Measurements from ENCODE around the gene RILP. TPM values are rescaled to one million over a fixed set of nuclear protein-coding genes. Genes with fewer than 3 reads are reported as not detected.
"Not testable (repeated sequence)": the region's sequence is repeated elsewhere in the genome, so short reads cannot be mapped to it uniquely, and the experiment has no call there.

Gene RILP
- total and polyA plus RNA-seq, 2 donors (not counting 1 experiment from before 2014, with no cell fraction given), result 7.4 to 12.4 TPM

DNA sequence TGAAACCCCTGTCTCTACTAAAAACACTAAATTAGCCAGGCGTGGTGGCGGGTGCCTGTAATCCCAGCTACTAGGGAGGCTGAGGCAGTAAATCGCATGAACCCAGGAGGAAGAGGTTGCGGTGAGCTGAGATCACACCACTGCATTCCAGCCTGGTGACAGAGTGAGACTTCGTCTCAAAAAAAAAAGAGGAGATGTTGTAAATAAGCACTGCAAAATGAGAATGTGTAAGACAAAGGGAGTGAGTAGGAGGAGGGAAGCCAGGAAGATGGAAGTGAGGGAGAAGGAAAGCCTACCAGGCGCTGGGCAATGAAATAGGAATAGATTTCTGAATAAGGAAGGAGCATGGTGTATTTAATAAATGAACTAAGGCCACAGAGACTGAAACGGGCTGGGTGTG lies 43.7 kb upstream of the RILP start:
- Histone ChIP-seq H3K79me2 (ENCODE audit: control insufficient read depth, insufficient read depth, low read length) (no peaks in the 10 kb centered on the region), H3K9me3 (ENCODE audit: control insufficient read depth, insufficient read depth, low read depth, low read length) (no peaks in the 10 kb centered on the region), H3K9ac (ENCODE audit: insufficient read depth, low read length) (no peak overlapping the region), H3K36me3 (ENCODE audit: control insufficient read depth, insufficient read depth, low read length) (no peaks in the 10 kb centered on the region), H2AFZ (ENCODE audit: low read length) (no peak overlapping the region), H3K4me1 (ENCODE audit: control insufficient read depth, extremely low read depth, insufficient read depth, low read length) (no peaks in the 10 kb centered on the region), H3K27me3 (ENCODE audit: control insufficient read depth, insufficient read depth, low read length) (no peaks in the 10 kb centered on the region), H3K27ac (ENCODE audit: insufficient read depth, low read length) (no peak overlapping the region), H3K4me3 (replicated peaks in 1 of 4; ENCODE audit: control extremely low read depth in 1 of 4, insufficient read depth in 1 of 4, low read depth in 3 of 4, low read length in 4 of 4) (no peak overlapping the region), H3K4me2 (ENCODE audit: extremely low read depth, insufficient read depth, low read length) (no peak overlapping the region), H4K20me1 (ENCODE audit: control insufficient read depth, extremely low read depth, insufficient read depth, low read length) (no peaks in the 10 kb centered on the region)
- TF ChIP-seq, protein P1, sequence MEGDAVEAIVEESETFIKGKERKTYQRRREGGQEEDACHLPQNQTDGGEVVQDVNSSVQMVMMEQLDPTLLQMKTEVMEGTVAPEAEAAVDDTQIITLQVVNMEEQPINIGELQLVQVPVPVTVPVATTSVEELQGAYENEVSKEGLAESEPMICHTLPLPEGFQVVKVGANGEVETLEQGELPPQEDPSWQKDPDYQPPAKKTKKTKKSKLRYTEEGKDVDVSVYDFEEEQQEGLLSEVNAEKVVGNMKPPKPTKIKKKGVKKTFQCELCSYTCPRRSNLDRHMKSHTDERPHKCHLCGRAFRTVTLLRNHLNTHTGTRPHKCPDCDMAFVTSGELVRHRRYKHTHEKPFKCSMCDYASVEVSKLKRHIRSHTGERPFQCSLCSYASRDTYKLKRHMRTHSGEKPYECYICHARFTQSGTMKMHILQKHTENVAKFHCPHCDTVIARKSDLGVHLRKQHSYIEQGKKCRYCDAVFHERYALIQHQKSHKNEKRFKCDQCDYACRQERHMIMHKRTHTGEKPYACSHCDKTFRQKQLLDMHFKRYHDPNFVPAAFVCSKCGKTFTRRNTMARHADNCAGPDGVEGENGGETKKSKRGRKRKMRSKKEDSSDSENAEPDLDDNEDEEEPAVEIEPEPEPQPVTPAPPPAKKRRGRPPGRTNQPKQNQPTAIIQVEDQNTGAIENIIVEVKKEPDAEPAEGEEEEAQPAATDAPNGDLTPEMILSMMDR (conservative IDR thresholded peaks at IDR 0.05 in 1 of 2, IDR thresholded peaks at IDR 0.05 in 1 of 2; ENCODE audit: low read depth in 1 of 2, low read length in 2 of 2), result no peak
- no peak for TF ChIP-seq EZH2 (IDR thresholded peaks at IDR 0.05; ENCODE audit: low read length, missing control alignments)
- peak in 1 of 2 donors; percentile 40 for DNase-seq (ENCODE audit: low read depth in 2 of 2)

DNA sequence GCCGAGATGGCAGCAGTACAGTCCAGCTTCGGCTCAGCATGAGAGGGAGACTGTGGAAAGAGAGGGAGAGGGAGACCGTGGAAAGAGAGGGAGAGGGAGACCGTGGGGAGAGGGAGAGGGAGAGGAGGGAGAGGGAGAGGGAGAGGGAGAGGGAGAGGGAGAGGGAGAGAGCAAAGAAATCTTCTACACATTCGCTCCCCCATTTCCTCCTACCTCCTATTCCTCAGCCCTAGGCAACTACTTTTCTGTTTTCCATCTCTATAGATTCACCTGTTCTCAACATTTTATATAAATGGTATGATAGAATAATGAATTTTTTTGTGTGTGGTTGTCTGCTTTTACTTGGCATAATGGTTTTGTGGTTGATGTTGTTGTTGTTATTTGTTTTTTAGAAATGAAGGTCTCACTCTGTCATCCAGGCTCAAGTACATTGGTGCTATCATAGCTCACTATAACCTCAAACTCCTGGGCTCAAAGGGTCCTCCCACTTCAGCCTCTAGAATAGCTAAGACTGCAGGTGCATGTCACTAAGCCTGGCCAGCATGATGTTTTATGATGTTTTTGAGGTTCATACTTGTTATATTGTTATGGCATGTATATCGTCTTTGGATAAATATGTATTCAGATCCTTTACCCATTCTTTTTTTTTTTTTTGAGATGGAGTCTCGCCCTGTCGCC lies 41.0 kb upstream of the RILP start:
- H2AFZ ChIP-seq (ENCODE audit: low read length), result no peak overlapping the region

DNA sequence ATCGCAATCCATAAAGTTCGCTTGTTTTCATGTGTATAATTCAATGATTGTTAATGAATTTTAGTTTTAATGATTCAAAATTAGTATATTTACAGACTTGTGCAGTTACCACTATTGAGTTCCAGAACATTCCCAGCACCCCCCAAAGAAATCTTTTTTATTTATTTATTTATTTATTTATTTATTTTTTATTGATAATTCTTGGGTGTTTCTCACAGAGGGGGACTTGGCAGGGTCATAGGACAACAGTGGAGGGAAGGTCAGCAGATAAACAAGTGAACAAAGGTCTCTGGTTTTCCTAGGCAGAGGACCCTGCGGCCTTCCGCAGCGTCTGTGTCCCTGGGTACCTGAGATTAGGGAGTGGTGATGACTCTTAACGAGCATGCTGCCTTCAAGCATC lies 38.7 kb upstream of the RILP start:
- H4K20me1 ChIP-seq (ENCODE audit: control insufficient read depth, extremely low read depth, insufficient read depth, low read length); H3K9ac ChIP-seq (ENCODE audit: insufficient read depth, low read length); H3K9me3 ChIP-seq (ENCODE audit: control insufficient read depth, insufficient read depth, low read depth, low read length); H3K27ac ChIP-seq (ENCODE audit: insufficient read depth, low read length); H3K4me1 ChIP-seq (ENCODE audit: control insufficient read depth, extremely low read depth, insufficient read depth, low read length); H3K4me3 ChIP-seq (replicated peaks in 1 of 4; ENCODE audit: control extremely low read depth in 1 of 4, insufficient read depth in 1 of 4, low read depth in 3 of 4, low read length in 4 of 4); H3K27me3 ChIP-seq (ENCODE audit: control insufficient read depth, insufficient read depth, low read length); H2AFZ ChIP-seq (ENCODE audit: low read length); H3K4me2 ChIP-seq (ENCODE audit: extremely low read depth, insufficient read depth, low read length); H3K36me3 ChIP-seq (ENCODE audit: control insufficient read depth, insufficient read depth, low read length); DNase-seq (ENCODE audit: low read depth in 2 of 2): not testable (repeated sequence)
- peaks cover 11% of the 10 kb centered on the region for H3K79me2 ChIP-seq (ENCODE audit: control insufficient read depth, insufficient read depth, low read length)

More for the DNA sequence above, 41.0 kb upstream of the RILP start:
- no peak overlapping the region for H3K27ac ChIP-seq (ENCODE audit: insufficient read depth, low read length)
- H3K9ac ChIP-seq (ENCODE audit: insufficient read depth, low read length), result no peak overlapping the region
- no peak overlapping the region for H3K4me2 ChIP-seq (ENCODE audit: extremely low read depth, insufficient read depth, low read length)
- H3K9me3 ChIP-seq (ENCODE audit: control insufficient read depth, insufficient read depth, low read depth, low read length), result no peaks in the 10 kb centered on the region
- H3K4me3 ChIP-seq (replicated peaks in 1 of 4; ENCODE audit: control extremely low read depth in 1 of 4, insufficient read depth in 1 of 4, low read depth in 3 of 4, low read length in 4 of 4), result no peak overlapping the region
- H3K36me3 ChIP-seq (ENCODE audit: control insufficient read depth, insufficient read depth, low read length), result no peaks in the 10 kb centered on the region
- H3K79me2 ChIP-seq (ENCODE audit: control insufficient read depth, insufficient read depth, low read length), result no peaks in the 10 kb centered on the region
- TF ChIP-seq, protein P1 (conservative IDR thresholded peaks at IDR 0.05 in 1 of 2, IDR thresholded peaks at IDR 0.05 in 1 of 2; ENCODE audit: low read depth in 1 of 2, low read length in 2 of 2), result no peak
- TF ChIP-seq EZH2 (IDR thresholded peaks at IDR 0.05; ENCODE audit: low read length, missing control alignments), result no peak
- H4K20me1 ChIP-seq (ENCODE audit: control insufficient read depth, extremely low read depth, insufficient read depth, low read length), result no peaks in the 10 kb centered on the region
- no peaks in the 10 kb centered on the region for H3K27me3 ChIP-seq (ENCODE audit: control insufficient read depth, insufficient read depth, low read length)
- no peak for DNase-seq (ENCODE audit: low read depth in 2 of 2)
- no peaks in the 10 kb centered on the region for H3K4me1 ChIP-seq (ENCODE audit: control insufficient read depth, extremely low read depth, insufficient read depth, low read length)
